ENCODE data around the gene SOWAHA. TPM values are rescaled to one million over a fixed set of nuclear protein-coding genes. Genes with fewer than 3 reads are reported as not detected.

Gene SOWAHA
- total RNA-seq, 1 donor from 2014 or later: 0.20 TPM

DNA sequence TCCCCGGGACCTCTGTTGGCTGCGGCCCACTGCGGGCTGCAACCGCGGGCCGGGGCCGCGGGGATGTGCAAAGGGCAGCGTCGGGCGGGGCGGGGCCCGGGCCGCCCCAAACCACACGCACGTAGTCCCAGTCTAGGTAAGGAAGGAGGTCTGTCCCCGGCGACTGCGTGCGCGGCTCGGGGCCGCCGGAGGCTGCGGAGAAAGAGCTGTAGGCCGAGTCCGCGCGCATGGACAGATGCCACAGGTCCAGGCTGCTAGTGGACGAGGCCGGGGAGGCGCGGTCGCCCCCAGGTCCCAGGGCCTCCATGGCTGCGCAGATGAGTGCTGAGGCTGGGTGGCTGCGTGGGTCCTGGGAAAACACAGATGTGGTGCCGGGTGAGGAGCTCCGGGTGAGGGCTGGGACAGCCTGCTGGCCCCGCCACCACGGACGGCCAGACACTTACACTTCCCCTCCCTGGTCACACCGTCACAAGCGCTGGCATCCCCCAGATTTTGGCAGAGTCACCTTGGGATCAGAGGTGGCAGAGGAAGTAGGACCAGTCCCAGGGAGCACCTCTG, 12.8 kb downstream of the SOWAHA start:
- Histone ChIP-seq H2AFZ (ENCODE audit: low read depth, low read length) (peak overlapping the region; percentile 63), H3K4me3 (ENCODE audit: insufficient read depth, low read depth, low read length) (peak overlapping the region; percentile 22), H3K9me3 (ENCODE audit: insufficient read depth, low read depth, low read length) (no peaks in the 10 kb centered on the region), H3K27ac (ENCODE audit: low read depth, low read length) (no peak overlapping the region), H3K4me2 (ENCODE audit: low read length) (peak overlapping the region; percentile 77), H3K36me3 (ENCODE audit: insufficient read depth, low read length) (no peaks in the 10 kb centered on the region), H3K9ac (ENCODE audit: low read length) (peak overlapping the region; percentile 21), H3K27me3 (ENCODE audit: insufficient read depth, low read length) (no peaks in the 10 kb centered on the region), H4K20me1 (ENCODE audit: insufficient read depth, low read length) (peaks cover 14% of the 10 kb centered on the region), H3K79me2 (ENCODE audit: insufficient read depth, low read length) (no peaks in the 10 kb centered on the region), H3K4me1 (ENCODE audit: insufficient read depth, low read length) (peaks cover 7% of the 10 kb centered on the region)
- FAIRE-seq (no peak), DNase-seq (ENCODE audit: low read depth) (no peak)
- peaks cover 5% of the 10 kb centered on the region for H3K4me1 Mint-ChIP-seq (ENCODE audit: low read depth, unreplicated experiment)
- no peak overlapping the region for H3K4me3 Mint-ChIP-seq (ENCODE audit: unreplicated experiment)
- H3K27ac Mint-ChIP-seq (ENCODE audit: unreplicated experiment): no peak overlapping the region
- H3K9me3 Mint-ChIP-seq (ENCODE audit: unreplicated experiment): no peaks in the 10 kb centered on the region
- TF ChIP-seq CTCF (IDR thresholded peaks at IDR 0.05; ENCODE audit: insufficient read depth, low read depth, low read length) (no peak), EZH2 (IDR thresholded peaks at IDR 0.05; ENCODE audit: insufficient read depth, low read length) (no peak)
- peaks cover 15% of the 10 kb centered on the region for H3K36me3 Mint-ChIP-seq (ENCODE audit: low read depth, unreplicated experiment)
- H3K27me3 Mint-ChIP-seq (ENCODE audit: low read depth, unreplicated experiment): peaks cover 31% of the 10 kb centered on the region

DNA sequence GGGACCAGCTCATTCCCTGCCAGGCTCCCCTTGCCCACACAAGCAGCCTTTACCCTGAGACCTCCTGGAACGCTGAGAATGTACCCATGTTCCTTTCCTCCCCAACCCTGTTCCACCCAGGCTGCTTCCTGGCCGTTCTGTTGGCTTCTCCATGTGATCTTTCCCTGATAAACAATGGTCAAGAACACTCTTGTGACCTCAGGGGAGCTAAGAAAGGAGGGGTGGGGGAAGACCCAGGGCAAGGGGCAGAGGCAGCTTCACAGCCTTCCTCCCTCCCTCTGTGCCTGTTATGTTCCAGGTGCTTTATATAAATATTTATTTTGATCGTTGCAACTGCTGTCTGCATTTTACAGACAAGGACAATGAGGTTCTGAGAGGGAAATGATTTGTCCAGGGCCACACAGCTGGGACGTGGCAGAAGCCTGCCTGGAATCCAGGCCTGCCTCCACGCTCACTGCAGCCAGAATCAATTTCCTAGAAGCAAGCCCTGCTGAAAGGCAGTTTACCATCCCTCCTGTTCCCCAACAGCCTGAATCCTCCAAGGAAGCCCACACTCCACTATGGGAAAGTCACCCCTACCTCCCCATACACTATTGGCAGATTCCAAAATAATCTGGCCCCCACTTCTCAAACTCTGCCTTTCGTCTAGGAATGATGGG, 13.5 kb downstream of the SOWAHA start:
- Histone ChIP-seq H3K36me3 (ENCODE audit: insufficient read depth, low read length) (no peaks in the 10 kb centered on the region), H4K20me1 (ENCODE audit: insufficient read depth, low read length) (peaks cover 14% of the 10 kb centered on the region), H3K4me1 (ENCODE audit: insufficient read depth, low read length) (peaks cover 6% of the 10 kb centered on the region), H3K4me2 (ENCODE audit: low read length) (peak overlapping the region; percentile 77), H3K27ac (ENCODE audit: low read depth, low read length) (no peak overlapping the region), H3K9ac (ENCODE audit: low read length) (no peak overlapping the region), H3K9me3 (ENCODE audit: insufficient read depth, low read depth, low read length) (no peaks in the 10 kb centered on the region), H2AFZ (ENCODE audit: low read depth, low read length) (peak overlapping the region; percentile 63), H3K79me2 (ENCODE audit: insufficient read depth, low read length) (no peaks in the 10 kb centered on the region), H3K27me3 (ENCODE audit: insufficient read depth, low read length) (no peaks in the 10 kb centered on the region), H3K4me3 (ENCODE audit: insufficient read depth, low read depth, low read length) (no peak overlapping the region)
- TF ChIP-seq EZH2 (IDR thresholded peaks at IDR 0.05; ENCODE audit: insufficient read depth, low read length): no peak
- no peak for TF ChIP-seq CTCF (IDR thresholded peaks at IDR 0.05; ENCODE audit: insufficient read depth, low read depth, low read length)
- Mint-ChIP-seq H3K4me3 (ENCODE audit: unreplicated experiment) (no peak overlapping the region), H3K27me3 (ENCODE audit: low read depth, unreplicated experiment) (peaks cover 35% of the 10 kb centered on the region), H3K9me3 (ENCODE audit: unreplicated experiment) (no peaks in the 10 kb centered on the region), H3K27ac (ENCODE audit: unreplicated experiment) (no peak overlapping the region), H3K36me3 (ENCODE audit: low read depth, unreplicated experiment) (peaks cover 15% of the 10 kb centered on the region), H3K4me1 (ENCODE audit: low read depth, unreplicated experiment) (peaks cover 5% of the 10 kb centered on the region)
- FAIRE-seq: no peak
- DNase-seq (ENCODE audit: low read depth): no peak

Data from astrocyte (in vitro differentiated cells and primary cell).